Measurements from ENCODE around the gene BLVRB.

DNA sequence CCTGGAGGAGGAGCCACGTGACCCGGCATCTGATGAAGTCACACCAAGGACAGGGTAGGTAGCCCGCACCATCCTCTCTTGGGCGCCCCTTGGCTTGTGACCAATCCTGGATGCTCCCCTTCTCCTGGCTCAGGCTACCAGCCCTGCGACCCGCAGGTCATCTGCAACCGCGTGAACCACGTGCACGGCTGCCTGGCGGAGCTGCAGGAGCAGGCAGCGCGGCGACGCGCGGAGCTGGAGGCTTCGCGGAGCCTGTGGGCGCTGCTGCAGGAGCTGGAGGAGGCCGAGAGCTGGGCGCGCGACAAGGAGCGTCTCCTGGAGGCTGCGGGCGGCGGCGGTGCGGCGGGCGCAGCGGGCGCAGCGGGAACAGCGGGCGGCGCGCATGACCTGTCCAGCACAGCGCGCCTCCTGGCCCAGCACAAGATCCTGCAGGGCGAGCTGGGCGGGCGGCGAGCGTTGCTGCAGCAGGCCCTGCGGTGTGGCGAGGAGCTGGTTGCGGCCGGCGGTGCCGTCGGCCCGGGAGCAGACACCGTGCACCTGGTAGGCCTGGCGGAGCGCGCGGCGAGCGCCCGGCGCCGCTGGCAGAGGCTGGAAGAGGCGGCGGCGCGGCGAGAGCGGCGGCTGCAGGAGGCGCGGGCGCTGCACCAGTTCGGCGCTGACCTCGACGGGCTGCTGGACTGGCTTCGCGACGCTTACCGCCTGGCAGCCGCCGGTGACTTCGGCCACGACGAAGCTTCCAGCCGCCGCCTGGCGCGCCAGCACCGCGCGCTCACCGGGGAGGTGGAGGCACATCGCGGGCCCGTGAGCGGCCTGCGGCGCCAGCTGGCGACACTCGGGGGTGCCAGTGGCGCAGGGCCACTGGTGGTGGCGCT is 47.2 kb upstream of the BLVRB start:
- TF ChIP-seq, protein P1, sequence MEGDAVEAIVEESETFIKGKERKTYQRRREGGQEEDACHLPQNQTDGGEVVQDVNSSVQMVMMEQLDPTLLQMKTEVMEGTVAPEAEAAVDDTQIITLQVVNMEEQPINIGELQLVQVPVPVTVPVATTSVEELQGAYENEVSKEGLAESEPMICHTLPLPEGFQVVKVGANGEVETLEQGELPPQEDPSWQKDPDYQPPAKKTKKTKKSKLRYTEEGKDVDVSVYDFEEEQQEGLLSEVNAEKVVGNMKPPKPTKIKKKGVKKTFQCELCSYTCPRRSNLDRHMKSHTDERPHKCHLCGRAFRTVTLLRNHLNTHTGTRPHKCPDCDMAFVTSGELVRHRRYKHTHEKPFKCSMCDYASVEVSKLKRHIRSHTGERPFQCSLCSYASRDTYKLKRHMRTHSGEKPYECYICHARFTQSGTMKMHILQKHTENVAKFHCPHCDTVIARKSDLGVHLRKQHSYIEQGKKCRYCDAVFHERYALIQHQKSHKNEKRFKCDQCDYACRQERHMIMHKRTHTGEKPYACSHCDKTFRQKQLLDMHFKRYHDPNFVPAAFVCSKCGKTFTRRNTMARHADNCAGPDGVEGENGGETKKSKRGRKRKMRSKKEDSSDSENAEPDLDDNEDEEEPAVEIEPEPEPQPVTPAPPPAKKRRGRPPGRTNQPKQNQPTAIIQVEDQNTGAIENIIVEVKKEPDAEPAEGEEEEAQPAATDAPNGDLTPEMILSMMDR (IDR thresholded peaks at IDR 0.05 in 2 of 3, conservative IDR thresholded peaks at IDR 0.05 in 1 of 3; ENCODE audit: borderline replicate concordance in 1 of 3, insufficient read depth in 1 of 3, low read depth in 2 of 3, low read length in 2 of 3): no peak
- TF ChIP-seq, protein P2, sequence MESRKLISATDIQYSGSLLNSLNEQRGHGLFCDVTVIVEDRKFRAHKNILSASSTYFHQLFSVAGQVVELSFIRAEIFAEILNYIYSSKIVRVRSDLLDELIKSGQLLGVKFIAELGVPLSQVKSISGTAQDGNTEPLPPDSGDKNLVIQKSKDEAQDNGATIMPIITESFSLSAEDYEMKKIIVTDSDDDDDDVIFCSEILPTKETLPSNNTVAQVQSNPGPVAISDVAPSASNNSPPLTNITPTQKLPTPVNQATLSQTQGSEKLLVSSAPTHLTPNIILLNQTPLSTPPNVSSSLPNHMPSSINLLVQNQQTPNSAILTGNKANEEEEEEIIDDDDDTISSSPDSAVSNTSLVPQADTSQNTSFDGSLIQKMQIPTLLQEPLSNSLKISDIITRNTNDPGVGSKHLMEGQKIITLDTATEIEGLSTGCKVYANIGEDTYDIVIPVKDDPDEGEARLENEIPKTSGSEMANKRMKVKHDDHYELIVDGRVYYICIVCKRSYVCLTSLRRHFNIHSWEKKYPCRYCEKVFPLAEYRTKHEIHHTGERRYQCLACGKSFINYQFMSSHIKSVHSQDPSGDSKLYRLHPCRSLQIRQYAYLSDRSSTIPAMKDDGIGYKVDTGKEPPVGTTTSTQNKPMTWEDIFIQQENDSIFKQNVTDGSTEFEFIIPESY (IDR thresholded peaks at IDR 0.05; ENCODE audit: extremely low read depth, insufficient replicate concordance, low read length): no peak
- TF ChIP-seq JUND (IDR thresholded peaks at IDR 0.05) (no peak), EZH2 (IDR thresholded peaks at IDR 0.05) (no peak), EZH2phosphoT487 (IDR thresholded peaks at IDR 0.05; ENCODE audit: borderline replicate concordance) (no peak), SIN3A (IDR thresholded peaks at IDR 0.05; ENCODE audit: low read depth) (no peak), SP1 (IDR thresholded peaks at IDR 0.05; ENCODE audit: low read depth) (no peak), POLR2AphosphoS5 (IDR thresholded peaks at IDR 0.05; ENCODE audit: low read depth, low read length) (no peak), ZNF274 (IDR thresholded peaks at IDR 0.05; ENCODE audit: low read depth, low read length) (no peak)
- TF ChIP-seq, protein P3, sequence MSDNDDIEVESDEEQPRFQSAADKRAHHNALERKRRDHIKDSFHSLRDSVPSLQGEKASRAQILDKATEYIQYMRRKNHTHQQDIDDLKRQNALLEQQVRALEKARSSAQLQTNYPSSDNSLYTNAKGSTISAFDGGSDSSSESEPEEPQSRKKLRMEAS (IDR thresholded peaks at IDR 0.05): no peak
- TF ChIP-seq, protein P4, sequence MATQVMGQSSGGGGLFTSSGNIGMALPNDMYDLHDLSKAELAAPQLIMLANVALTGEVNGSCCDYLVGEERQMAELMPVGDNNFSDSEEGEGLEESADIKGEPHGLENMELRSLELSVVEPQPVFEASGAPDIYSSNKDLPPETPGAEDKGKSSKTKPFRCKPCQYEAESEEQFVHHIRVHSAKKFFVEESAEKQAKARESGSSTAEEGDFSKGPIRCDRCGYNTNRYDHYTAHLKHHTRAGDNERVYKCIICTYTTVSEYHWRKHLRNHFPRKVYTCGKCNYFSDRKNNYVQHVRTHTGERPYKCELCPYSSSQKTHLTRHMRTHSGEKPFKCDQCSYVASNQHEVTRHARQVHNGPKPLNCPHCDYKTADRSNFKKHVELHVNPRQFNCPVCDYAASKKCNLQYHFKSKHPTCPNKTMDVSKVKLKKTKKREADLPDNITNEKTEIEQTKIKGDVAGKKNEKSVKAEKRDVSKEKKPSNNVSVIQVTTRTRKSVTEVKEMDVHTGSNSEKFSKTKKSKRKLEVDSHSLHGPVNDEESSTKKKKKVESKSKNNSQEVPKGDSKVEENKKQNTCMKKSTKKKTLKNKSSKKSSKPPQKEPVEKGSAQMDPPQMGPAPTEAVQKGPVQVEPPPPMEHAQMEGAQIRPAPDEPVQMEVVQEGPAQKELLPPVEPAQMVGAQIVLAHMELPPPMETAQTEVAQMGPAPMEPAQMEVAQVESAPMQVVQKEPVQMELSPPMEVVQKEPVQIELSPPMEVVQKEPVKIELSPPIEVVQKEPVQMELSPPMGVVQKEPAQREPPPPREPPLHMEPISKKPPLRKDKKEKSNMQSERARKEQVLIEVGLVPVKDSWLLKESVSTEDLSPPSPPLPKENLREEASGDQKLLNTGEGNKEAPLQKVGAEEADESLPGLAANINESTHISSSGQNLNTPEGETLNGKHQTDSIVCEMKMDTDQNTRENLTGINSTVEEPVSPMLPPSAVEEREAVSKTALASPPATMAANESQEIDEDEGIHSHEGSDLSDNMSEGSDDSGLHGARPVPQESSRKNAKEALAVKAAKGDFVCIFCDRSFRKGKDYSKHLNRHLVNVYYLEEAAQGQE (IDR thresholded peaks at IDR 0.05; ENCODE audit: low read depth): no peak
